Pons (tissue), 1 donor: ENCODE measurements around the gene TTLL9.

Experiments used
- DNase-seq: peaks from one replicate; pipeline ENCODE4 v3.0.0-alpha.2; 2016; ENCODE audit warnings: low spot score

Gene TTLL9

DNA sequence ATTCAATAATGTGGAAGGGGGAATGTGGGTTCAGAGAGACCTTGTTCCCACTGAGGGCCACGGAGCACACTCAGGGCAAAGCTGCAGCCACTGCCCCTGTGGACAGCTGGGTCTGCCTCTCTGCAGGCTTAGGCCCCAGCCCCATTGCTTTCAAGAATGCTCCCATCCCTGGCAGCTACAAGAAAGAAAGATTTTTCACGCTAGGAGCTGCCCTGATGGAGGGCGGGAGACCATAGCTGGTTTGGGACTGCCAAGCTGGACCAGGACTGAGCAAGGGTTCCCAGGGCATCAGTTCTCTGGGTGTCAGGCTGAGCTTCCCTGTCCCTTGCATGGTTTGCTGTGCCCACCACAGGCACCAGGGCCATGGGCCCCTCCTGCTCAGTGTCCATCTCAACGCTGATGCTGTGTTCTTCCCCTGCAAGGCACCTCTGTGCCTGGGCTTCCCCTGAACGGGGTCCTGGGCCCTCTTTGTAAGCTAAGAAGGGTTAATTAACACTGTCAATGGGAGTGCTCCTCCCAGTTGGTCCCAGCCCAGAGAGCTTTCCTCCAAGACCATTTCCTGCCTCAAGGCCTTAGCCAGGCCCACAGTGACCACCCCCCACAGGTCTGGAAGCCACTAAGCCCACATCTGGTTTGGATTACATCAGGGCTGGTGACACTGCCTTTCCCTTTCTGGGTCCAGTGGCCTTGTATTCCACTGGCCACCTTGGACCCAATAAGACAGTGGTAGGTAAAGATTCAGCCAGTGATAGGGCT, 33.4 kb upstream of the TTLL9 start:
- DNase-seq: no peak

DNA sequence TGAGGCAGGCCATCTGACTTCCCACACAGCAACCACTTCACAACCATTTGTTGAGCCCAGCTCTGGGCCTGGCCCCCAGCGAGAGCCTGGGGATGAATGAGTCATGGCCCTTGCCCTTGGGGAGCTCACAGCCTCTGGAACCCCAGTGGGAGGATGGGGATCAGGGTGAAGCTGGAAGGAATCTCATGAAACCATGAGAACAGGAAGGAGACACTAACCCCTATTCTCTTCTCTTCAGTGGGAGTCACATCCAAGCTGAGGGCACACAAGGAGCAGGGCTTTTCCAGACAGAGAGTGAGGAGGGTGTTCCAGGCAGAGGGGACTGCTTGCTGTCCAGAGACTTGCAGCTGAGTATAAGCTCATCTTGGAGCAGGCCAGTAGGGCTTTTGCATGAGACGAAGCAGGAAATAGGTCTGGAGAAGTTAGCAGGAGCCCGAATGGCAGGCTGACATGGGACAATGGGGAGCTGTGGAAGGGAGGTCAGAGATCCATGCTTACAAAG, 32.5 kb upstream of the TTLL9 start:
- no peak for DNase-seq

DNA sequence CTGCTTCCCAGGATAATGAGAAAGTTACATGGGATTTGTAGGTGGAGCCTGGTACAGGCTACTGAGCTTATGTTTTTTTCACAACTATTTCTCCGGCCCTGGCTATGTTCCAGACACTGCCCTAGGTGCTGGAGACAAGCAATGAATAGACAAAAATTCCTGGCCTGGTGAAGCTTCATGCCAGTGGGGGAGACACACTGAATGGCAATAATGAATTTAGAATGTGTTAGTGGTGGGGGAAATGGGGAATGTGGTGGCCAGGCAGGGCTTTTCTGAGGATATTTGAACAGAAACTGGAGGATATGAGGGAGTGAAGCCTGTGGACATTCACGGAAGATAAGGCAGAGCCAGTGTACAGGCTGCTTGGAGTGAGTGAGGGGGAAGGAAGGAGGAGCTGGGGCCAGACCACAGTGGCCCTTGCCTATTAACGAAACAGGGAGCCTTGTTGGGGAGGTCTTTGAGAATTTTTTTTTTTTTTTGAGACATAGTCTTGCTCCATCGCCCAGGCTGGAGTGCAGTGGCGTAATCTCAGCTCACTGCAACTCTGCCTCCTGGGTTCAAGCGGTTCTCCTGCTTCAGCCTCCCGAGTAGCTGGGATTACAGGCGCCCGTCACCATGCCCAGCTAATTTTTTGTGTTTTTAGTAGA, 31.7 kb upstream of the TTLL9 start:
- DNase-seq: no peak

DNA sequence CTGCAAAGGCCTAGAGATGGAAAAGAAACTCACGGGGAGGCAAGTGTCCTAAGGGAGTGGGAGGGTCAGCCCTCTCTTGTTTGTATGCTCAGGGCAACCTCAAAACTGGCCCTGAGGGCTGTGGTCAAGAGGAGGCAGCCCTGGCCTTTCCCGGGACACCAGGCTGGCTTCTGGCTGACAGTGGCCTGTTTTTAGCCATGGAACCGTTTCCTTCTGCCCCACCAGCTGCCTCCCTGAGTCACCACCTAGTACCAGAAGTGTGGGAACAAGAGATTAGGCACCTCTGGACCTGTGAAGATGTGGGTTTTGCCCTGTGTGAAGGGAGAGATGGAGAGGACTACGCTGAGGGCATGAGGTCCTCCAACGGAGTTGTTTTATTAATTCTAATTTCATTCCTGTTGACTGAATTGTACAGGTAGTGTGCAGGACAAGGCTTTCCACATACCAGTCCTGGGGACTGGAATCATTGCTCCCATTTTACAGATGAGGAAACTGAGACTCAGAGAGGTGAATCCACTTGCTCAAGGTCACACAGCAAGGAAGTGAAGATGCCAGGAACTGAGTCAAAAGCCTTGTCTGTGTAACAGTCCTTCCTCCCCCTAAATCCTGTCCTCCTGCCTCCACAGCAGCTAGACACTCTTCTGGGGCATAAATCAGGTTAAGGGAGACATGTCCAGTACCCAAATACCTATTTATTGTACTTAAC, 30.5 kb upstream of the TTLL9 start:
- no peak for DNase-seq

DNA sequence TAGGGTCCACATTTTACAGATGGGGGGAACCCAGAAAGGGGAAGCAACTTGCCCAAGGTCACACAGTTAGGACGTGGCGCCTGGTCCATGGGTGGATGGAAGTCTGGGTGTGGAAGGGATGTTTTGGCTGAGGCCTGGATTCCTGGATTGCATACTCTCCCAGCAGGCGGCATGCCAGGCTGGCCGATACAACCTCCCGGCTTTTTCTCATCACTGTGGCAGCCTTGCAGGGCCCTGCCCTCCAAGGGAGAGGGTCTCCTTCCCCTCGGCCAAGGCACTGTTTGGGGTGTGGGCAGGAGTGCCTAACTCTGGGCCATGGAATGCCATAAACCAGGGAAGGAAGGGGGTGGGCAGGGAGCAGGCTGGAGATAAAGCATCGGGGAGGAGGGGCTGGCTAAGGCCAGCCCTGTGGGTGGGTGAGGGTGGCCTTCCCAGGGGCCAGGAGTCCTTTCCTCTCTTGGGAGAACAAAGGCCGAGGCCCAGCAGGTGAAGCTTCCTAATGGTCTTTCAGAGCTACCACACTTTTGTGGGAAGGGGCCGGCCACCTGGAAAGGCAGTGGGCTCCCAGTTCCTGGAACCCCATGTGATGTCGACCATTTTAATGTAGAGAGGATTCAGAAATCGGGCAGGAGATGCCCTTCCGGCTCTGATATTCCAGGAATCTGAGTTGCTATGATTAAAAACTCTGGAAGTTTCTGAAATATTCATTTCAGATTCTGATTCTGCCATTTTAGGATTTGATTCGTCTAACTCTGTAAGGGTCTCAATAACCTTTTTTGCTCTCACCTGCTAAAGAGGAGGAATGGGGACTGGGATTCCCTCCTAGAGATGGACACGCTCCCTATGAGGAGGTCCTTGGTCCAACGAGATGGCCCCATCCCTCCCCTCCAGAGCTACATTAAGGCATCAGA, 29.3 kb upstream of the TTLL9 start:
- no peak for DNase-seq

DNA sequence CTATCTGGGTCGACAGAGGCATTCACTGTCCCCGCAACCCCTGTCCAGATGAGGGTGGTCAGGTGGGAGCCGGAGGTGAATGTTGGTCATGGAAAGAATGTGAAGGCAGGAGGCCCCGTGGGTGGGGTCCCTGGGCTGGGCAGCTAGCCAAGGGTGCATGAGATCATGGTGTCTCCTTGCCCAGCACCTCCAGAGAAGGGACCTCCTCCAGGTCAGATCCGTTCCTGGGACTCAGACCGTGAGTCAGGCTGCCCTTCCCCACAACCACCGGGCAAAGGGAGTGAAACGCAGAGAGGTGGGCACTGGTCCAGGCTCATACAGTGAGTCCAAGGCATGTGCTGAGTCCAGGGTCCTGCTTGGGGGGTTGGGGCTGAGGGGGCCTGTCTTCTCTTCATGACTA, 28.5 kb upstream of the TTLL9 start:
- no peak for DNase-seq

DNA sequence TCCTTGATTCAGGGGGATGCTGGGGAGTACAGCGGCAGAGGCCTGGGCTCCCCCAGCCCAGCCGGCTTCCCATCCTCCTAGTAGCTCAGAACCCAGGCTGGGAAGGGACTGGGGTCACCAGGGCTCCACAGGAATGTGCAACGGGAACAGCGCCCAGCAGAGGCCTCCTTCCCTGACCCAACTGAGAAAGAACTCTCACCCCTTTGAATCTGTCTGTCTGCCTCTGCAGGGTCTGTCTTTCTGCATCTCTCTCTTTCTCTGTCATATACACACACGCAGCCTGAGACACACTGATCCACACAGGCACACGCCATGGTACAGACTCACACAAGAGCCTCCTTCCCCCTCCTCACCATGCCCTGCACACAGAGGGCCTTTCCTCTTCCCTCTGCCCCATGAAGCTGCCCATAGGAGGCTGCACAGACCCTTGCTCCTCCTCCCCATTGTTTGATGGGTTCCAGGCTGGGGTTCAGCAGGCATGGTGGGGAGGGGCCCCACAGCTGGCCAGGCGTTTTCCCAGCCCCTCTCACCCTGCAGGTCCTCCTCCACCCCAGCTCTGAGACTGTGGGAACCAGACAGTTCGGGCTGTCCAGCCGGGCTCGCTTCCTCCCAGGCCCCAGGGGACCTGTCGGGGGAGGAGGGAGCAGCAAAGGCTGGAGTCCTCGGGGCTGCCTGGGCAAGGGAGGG, 27.8 kb upstream of the TTLL9 start:
- DNase-seq: no peak

DNA sequence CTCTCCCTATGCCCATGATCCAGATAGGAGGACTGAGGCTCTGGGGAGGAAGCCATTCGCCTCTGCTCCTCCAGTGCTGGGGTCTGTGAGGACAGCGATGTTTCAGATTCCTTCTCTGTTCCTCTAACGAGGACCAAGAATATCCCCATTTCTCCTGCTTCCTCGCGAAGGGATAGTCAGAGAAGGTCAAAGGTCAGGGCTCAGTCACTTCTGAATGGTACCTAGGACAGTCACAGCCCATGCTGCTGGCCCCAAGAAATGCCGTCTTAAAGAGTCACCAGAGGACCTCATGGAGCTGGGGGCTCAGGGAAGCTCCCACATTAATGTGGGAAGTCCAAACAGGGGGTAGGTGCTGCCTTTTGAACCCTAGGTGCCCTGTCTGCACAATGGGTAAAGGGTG, 27.1 kb upstream of the TTLL9 start:
- DNase-seq: no peak

DNA sequence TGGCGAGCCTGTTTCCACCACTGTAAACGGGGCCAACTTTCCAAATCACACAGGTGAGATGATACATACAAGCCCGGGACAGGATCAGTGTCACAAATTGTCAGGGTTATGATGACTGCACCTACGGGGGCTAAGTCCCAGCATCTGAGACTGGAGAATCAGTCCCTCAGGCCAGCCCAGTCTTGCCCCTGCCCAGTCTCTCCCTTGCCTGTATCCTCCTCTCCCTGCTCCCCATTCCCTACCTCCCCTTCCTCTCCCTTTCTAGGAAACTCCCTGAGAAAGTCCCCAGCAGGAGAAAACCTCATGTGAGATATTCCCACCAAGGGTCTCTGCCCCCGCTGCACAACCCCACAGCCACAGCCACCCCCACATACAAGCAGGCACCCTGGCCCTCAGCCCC, 26.6 kb upstream of the TTLL9 start:
- no peak for DNase-seq

DNA sequence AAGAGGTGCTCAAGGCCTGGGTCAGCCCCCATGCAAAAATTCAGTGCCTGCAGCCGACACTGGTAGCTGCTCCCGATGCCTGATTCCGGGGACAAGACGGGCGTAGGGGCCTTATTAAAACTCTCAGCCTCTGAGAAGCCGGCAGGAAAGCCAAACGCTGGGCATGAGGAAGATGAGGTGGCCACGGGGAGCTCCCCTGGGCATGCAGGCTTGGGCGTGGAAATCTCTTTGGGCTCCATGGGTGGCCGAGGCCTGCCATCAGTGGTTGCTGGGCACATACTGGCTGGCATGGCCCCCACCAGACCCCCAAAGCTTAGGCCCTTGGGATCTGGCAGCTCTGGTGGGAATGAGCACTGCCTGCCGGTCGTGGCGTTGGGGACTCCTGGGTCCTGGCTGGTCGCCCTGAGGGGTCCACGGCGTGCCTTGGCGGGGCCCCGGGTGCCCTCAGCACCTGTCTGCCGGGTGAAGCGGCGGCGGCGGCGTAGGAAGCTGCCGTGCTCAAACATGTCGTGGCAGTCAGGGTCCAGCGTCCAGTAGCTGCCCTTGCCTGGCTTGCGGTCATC, 25.6 kb upstream of the TTLL9 start:
- no peak for DNase-seq

DNA sequence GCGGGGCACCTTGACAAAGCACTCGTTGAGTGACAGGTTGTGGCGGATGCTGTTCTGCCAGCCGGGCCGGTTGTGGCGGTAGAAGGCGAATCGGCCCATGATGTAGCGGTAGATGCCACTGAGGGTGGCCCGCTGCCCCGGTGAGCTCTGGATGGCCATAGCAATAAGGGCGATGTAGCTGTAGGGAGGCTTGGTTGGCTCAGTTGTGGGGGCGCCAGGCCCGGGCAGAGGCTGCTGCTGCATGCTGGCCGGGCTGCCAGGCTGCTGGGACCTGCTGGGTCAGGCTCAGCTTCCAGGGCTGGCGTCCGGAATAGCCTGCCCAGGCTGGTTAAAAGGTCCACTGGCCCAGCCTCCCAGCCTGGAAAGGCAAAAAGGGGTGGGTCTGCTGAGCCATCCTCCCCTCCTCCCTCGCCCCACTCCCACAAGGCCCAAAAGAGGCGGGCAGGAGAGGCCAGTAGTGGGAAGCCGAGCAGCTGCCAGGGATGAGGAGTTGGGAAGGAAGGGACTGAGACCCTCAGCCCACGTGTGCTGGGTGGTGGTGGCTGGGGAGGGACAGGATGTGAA, 25.1 kb upstream of the TTLL9 start, which contains the start of gene FOXS1:
Gene FOXS1 (minus strand): TSS at position 305 of the 564 bp plus-strand sequence. CDS start 62 bp downstream, at position 243.
- no peak for DNase-seq

DNA sequence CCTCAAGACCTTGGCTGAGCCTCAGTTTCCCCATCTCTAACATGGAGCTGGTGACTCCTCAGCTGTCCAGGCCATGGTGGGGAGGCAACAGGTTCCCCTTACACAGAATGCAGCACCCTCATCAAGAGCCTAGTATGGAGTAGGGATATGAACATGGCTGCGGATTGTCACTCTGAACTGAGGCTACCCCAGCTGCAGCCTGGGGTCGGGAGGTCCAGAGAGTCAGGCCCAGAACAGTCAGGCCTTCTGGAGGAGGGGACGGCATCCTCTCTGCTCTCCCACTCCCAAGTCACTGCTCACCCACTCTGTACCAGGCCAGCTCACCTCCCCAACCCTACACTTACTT, 23.7 kb upstream of the TTLL9 start:
- DNase-seq: no peak

DNA sequence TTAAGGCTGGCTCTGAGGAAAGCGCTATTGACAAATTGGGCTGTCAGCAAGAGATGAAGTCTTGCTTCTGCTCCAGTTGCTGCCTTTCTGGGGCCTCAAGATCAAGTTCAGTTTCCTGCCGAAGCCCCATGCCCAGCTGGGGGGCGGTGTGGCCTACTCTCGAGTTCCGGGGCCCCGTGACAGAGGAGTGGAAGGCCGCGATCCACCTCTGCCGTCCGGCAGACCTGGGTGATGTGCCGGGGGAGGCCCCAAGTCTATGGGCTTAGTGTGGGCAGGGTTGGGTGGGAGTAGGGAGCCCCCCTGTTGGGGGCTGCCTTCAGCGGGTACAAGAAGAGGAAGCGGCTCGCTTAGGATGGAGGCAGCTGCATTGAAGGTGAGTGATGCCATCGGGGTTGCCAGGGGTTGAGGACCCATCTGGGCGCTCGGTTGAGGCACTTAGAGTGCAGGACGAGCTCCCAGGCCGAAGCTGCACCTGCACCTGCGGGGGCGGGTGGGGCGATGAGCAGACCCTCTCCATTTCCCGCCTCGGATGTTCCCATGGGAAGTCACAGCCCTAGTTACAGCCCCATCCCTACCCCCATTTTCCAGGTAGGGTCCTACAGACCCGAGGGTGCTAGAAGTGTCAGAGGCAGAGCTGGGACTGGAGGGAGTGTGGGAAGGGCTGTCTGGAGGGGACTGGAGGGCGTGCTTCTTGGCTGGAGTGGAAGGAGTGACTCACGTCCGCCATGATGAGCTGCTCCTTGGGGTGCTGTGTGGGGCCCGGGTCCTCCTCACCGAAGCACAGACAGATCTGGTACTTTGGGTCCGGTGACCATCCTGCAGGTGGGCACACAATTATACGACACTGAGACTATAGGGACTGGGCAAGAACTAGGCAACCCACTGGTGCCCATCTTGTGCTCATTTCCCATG, 22.1 kb upstream of the TTLL9 start:
- no peak for DNase-seq

DNA sequence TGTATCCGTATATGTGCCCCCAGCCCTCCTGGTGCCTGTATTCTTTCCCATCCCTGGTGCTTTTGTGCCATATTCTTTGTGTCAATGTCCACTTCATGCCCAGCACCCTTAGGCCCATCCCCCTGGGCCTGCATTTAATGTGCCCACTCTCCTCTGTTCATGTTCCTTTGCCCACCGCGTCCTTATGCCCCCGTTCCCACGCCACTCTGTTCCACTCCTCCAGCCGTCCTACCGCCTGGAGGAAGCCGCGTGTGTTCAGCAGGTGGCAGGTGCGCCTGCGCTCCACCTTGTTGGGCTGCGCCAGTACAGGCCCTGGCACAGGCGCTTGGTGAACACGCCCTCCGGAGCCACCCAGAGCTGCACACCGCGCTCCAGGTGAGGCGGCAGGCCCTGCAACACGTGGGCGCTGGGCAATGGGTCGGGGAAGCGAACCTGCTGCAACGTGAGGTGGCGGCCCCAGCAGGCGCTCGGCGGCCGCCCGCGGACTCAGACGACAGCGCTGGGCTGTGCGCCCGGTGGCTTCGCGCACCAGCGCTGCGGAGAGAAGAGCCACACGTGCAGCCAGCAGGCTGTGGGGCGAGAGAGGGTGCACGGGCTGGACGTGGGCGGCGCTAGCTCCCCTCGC, 21.0 kb upstream of the TTLL9 start:
- no peak for DNase-seq

DNA sequence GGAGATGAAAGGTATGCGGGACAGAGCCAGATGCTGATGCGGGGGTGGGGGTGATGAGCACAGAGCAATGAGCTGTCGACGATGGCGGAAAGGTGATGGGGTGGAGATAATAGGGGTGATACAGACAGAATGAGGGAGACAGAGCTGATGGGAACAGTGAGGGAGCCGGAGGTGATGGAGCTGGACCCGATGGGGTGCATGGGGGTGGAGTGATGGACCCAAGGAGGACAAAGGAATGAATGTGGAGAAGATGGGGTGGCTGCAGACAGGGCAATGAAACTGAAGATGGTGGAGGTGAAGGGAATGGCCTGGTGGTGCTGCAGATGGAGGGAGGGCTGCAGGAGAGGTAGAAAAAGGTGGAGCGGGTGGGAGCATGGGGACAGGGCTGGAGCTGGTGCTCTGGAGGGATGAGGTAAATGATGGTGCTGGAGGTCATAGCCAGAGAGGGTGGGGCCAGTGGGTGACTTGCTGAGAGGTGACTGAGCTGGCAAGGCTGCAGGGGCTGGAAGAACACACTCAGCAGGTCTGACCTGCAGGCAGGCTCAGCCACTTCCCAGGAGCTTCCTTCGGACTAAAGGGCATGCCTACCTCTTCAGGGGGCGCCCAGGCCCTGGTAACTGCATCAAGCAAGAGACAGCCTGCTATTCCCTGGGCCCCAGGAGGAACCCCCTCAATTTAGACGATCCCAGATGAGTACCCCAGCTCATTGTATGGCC, 19.0 kb upstream of the TTLL9 start:
- DNase-seq: no peak

DNA sequence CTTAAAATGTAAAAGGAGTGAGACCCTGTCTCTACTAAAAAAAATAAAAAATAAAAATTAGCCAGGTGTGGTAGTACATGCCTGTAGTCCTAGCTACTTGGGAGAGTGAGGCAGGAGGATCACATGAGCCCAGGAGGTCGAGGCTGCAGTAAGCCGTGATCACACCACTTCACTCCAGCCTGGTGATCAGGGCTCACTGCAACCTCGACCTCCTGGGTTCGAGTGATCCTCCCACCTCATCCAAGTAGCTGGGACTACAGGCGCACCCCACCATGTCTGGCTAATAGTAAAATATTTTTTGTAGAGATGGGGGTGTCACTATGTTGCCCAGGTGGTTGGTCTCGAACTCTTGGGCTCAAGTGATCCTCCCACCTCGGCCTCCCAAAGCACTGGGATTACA, 17.0 kb upstream of the TTLL9 start:
- DNase-seq: no peak

DNA sequence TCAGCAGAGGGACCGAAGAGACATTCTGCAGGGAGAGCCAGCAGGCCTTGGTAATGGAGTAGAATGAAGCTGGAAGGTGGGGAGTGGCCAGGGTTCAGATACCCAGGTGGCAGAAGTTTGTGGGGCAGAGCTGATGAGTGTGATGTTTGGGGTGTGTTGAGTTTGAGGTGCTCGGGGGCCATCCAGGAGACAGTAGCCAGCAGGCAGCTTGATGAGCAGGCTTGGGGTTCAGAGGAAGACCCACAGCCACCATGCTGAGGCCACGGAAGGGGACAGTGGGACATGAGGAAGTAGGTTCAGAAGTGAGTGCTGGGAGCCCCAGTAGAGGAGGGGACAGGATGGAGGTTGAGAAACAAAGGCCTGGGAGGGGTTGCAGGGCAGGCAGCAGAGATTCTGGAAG, 13.9 kb upstream of the TTLL9 start:
- no peak for DNase-seq
